Measurements from ENCODE around the gene CCDC40.

CCDC40 gene

DNA sequence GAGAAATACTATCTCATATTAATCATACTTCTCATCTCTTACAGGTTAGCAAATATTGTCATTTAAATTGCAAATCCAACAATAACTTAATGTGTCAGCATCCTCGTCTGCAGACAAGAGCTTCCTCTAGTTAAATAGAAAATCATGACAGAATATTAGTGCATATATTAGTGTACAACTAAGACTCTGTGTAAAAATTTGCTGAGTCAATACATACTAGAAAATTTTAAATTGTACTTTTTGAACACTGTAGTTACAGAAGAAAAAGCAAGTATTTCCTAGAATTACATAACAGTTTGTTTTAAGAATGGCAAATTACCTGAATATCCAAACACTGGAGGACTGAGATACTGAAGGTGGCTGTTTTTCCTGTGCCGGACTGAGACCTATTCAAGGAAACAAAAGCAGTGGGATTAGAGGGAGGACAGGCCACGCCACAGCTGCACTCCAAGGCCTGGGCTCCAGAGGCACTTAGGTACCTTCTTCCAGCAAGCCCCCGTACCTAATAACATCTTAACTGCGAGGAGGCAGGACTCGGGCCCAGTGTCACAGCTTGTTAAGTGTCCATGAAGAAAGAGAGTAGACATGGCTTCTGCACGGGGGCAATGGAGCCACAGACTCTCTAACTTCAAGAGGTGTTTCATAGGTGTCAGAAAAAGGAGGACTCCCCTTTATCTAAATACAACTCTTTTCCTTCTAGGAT lies 105.2 kb downstream of the CCDC40 start:
- TF ChIP-seq, protein P1, sequence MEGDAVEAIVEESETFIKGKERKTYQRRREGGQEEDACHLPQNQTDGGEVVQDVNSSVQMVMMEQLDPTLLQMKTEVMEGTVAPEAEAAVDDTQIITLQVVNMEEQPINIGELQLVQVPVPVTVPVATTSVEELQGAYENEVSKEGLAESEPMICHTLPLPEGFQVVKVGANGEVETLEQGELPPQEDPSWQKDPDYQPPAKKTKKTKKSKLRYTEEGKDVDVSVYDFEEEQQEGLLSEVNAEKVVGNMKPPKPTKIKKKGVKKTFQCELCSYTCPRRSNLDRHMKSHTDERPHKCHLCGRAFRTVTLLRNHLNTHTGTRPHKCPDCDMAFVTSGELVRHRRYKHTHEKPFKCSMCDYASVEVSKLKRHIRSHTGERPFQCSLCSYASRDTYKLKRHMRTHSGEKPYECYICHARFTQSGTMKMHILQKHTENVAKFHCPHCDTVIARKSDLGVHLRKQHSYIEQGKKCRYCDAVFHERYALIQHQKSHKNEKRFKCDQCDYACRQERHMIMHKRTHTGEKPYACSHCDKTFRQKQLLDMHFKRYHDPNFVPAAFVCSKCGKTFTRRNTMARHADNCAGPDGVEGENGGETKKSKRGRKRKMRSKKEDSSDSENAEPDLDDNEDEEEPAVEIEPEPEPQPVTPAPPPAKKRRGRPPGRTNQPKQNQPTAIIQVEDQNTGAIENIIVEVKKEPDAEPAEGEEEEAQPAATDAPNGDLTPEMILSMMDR (IDR thresholded peaks at IDR 0.05; ENCODE audit: low read depth, low read length, missing control alignments), result no peak

DNA sequence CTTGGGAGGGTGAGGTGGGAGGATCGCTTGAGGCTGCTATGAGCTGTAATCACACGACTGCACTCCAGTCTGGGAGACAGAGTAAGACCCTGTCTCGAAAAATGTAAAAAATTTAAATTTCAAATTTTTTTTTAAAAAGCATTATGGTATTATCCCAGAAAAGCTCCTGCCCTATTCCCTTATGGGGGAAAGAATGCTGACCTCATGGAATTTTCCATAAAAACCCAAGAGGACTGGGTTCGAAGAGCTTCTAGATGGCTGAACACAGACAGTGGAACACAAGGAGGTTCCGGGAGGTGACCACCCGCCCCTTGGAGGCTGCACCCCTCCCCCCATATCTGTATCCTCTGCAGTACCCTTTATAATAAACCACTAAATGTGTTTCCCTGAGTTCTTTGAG lies 106.5 kb downstream of the CCDC40 start:
- TF ChIP-seq, protein P1 (IDR thresholded peaks at IDR 0.05; ENCODE audit: low read depth, low read length, missing control alignments), result no peak
- no peak for DNase-seq (ENCODE audit: extremely low read depth, low read depth)
- no peak overlapping the region for H3K4me3 ChIP-seq (replicated peaks; ENCODE audit: low read depth, low read length)

More for the DNA sequence above, 105.2 kb downstream of the CCDC40 start:
- H3K4me3 ChIP-seq (replicated peaks; ENCODE audit: low read depth, low read length), result no peak overlapping the region
- no peak for DNase-seq (ENCODE audit: extremely low read depth, low read depth)

DNA sequence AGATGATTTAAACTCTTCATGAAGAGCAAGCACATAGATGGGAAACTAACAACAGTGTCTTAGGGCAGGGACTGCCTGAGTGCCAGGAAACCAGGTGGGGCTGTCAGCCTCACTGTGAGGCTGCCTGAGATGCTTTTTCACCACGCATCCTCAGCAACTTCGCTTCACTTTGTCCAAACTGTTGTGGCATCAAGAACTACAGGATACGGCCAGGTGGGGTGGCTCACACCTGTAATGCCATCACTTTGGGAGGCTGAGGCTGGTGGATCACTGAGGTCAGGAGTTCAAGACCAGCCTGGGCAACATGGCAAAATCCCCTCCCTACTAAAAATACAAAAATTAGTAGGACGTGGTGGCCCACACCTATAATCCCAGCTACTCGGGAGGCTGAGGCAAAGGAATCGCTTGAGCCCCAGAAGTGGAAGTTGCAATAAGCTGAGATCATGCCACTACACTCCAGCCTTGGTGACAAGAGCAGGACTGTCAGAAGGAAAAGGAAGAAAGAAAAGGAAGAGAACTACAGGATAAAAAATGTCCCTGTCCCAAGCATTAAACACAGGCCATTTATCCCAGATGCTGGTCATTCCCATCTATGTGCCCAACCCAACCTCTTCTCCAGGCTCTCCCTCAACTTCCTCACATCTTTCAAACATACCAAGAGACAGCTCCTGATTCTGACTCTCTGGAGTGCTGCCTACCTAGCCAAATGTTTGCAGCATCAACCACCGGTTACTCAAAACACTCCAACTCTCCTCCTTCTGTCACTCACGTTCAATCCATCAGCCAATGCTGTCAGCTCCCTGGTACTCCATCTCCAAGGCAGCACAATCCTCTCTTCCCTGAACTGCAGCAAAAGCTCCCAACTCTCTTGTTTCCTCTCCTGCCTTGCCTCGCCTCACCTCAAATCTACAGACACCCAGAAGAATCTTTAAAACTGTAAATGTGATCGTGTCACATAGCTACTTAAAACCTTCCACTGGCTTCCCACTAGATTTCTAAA lies 108.9 kb downstream of the CCDC40 start:
- TF ChIP-seq, protein P1 (IDR thresholded peaks at IDR 0.05; ENCODE audit: low read depth, low read length, missing control alignments), result no peak
- DNase-seq (ENCODE audit: extremely low read depth, low read depth), result no peak
- H3K4me3 ChIP-seq (replicated peaks; ENCODE audit: low read depth, low read length), result peak overlapping the region; percentile 86

DNA sequence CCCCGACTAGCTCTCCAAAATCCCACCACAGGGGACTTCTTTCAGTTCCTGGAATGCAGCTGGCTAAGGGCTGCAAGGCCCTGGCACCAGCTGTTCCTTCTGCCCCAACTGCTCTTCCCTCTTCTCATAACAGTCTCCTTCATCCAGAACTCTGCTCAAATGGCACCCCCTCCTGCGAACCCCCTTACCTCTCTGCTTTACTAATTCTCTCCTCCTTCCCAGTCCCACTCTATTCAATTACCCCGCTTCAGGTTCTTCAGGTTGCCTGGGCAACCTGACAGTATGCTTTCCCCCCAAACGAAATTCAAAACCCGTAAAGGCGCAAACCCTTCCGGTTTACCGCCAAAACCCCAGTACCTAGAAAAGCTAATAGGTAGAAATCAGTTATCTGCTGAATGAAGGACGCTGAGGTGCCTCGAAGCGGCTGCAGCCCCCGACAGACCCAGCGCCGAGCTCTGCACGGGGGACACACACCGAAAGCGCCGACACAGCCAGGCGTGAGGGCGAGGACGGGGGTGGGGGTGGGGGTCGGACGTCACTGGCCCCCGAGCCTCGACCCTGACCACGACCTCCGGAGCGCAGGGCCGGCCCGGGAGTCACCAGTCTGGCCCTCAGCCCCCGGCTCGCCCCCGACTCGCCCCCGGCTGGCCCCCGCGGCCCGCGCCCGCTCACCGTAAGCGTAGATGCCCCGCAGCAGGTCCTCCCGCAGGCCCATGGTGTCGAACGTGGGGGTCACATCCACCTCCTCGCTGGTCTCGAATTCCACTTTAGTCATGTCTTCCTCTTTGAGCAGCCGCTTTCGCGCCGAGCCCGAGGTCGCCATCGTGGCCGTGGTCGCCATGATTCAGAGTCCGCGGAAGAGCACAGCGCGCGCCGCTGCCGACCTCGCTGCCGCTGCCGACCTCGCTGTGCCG lies 109.9 kb downstream of the CCDC40 start:
- H3K4me3 ChIP-seq (replicated peaks; ENCODE audit: low read depth, low read length), result peak overlapping the region; percentile 86
- TF ChIP-seq, protein P1 (IDR thresholded peaks at IDR 0.05; ENCODE audit: low read depth, low read length, missing control alignments), result no peak
- DNase-seq (ENCODE audit: extremely low read depth, low read depth), result no peak

DNA sequence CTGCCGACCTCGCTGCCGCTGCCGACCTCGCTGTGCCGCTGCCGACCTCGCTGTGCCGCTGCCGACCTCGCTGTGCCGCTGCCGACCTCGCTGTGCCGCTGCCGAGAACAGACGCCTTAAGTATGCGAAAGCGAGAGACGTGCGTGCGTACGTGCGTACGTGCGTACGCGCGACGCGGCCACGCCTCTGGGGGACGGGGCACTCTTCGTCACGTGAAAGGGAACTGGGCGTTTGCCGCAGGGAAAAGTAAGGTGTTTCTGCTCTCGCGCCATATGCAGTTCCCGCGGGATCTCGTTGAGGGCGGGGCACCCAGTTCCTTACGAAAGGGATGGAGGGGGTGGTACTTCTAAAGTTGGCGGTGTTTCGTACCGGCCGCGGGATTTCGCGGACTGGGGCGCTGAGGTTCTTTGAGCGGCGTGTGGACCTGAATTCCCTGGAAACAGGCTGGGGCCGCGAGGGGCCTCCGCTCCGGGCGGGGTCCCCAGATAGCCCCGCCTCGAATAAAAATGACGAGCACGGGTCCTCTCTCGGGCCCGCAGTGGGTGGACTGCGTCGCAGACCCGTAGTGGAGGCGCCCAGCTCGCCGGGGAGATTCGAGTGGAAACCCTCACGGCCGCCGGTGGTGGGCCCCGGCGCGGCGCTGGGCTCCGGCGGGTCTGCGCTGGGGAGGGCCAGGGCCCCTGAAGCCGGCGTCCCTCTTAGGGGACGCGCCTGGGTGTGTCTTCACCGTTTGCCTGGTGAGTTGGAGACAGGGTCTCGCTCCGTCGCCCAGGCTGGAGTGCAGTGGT lies 110.8 kb downstream of the CCDC40 start, which contains the start of gene EIF4A3:
TSS of gene EIF4A3 (minus strand) at position 94 of the 788 bp plus-strand sequence. CDS start 167 bp downstream, outside the sequence.
- H3K4me3 ChIP-seq (replicated peaks; ENCODE audit: low read depth, low read length), result peak within 1 kb of the TSS; percentile 86
- TF ChIP-seq, protein P1 (IDR thresholded peaks at IDR 0.05; ENCODE audit: low read depth, low read length, missing control alignments), result no peak
- peak; percentile 97 for DNase-seq (ENCODE audit: extremely low read depth, low read depth)

Measured in HFF-Myc (cell line).